HG03064 (cell line): ENCODE results near the gene PPFIA2.

Experiments used
- ATAC-seq: cut with Tn5 transposase; IDR thresholded peaks from one replicate; pipeline ENCODE4 v1.9.1; 2021; ENCODE audit warnings: low read depth; ENCODE audit not compliant: unreplicated experiment

PPFIA2 gene

DNA sequence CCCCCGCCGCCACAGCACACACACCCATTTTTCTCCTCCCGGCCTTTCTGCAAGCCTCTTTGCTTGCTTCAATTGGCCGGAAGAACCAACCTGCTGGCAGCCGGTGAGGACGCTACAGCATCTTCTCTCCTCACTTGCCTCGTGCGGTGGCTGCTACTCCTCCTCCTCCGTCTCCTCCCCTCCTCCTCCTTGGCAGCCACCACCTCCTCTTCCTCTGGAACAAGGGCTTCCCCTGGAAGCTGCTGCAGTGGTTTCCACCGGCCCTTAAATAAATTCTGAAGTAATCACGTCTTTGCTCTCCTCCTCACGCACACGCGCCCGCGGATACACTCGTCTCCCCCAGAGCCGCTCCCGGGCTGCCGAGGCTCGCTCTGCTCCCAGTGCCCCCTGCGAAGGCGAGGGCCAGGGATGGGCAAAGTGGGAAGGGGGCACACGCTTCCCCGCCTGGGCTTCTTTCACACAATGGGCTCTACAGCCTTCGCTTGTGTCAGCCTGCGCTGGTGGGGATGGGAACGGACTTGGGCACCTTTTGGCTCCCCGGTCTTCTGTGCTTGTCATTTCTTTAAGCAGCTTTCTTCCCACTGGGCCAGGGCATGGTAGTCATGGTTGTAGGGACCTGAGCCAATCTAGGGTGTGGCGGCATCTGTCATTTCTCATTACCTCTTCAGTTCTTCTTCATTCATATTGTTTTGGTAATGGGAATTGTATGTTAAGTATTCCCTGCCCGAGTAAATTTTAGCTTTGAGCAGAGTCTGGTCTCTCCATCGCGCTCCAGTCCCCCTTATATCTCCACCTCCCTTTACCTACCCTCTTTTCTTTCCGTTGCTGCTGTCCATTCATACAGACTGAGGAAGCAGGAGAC, at the start of gene PPFIA2:
PPFIA2 (minus strand) TSS at position 161 of the 862 bp plus-strand sequence.
- no peak for ATAC-seq

DNA sequence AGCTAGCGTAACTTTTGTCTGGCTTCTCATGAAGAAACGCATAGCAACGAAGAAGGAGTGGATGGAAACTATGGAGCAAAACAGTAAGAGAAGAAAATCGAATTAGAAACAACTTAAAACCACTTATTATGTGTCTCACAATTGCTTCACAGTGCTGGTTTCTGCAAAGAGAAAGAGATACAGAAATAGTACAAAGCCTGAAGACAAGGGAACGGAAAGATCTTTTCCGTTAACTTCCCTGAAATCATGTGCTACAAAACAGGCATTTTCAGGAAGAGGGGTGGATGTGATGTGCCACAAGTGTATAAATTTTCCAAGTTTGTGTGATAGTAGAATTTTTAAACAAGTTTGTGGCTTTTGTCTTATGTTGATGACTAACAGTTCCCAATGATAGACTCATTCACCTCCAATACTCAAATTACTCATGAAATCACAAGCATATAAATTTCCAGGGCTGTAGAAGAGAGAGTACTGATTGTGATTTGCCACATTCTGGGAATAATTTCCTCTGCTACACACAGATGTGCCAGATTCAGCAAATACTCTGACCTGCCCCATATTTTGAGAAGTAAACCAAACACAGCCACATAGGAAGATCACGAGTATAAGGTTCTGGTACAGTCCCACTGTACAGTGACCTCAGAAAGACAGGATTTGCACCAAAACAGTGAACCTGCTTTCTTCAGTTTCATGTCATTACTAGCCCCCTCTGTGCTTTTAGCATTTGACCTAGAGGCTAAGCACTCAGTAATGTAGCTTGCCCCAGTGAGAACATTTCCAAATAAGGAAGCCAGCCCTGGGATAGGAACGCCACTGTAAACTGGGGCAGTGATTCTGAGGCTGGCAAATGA, 41.4 kb upstream of the PPFIA2 start:
- no peak for ATAC-seq

- ATAC-seq = no peak
Measured at GRCh38 chr12:81798294-81798693, 39.1 kb upstream of the PPFIA2 start.

GRCh38 chr12:81797100-81797499, 38.0 kb upstream of the PPFIA2 start:
- no peak for ATAC-seq

GRCh38 chr12:81792666-81793065, 33.5 kb upstream of the PPFIA2 start:
- no peak for ATAC-seq

DNA sequence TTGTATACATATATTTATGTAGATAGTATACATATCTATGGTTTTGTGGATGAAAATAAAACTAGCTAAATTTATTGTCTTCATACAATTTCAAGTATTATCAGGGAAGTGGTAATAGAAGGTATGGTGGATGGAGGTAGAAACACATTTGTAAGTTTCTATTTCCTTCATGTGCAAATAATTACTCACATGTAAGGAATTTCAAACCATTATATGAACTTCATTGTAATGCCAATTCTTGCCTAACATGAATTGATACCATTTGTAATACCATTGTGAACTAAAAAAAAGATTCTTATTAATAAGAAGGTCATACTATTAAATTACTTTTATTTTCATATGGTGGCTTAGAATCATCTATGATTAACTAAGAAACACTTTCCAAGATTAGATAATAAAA, 20.1 kb upstream of the PPFIA2 start:
- no peak for ATAC-seq

- ATAC-seq = no peak
Measured at GRCh38 chr12:81778719-81779118, 19.6 kb upstream of the PPFIA2 start.

GRCh38 chr12:81758421-81759189, 545 bp downstream of the PPFIA2 start:
- no peak for ATAC-seq

GRCh38 chr12:81757731-81758365, 1.3 kb downstream of the PPFIA2 start:
- no peak for ATAC-seq

GRCh38 chr12:81729781-81730180, 29.4 kb downstream of the PPFIA2 start:
- no peak for ATAC-seq

DNA sequence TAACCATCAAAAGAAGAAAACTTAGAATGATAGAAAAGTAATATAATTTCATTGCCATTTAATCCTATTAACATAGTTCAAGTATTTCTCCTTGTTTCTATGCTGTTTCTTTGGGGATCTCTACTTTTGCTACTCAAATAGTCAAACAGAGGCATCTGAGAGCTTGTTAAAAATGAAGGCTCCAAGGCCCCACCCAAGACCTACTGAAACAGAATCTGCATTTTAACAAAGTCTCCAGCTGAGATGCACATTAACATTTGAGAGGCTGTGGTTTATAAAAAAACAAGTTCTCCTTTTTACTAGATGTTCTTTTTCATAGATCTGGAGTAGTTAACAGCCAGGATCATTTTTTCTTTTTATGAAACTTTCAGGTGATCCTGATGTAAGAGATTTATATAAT, 31.8 kb downstream of the PPFIA2 start:
- no peak for ATAC-seq

- no peak for ATAC-seq
Measured at GRCh38 chr12:81726634-81727033, 32.5 kb downstream of the PPFIA2 start.

DNA sequence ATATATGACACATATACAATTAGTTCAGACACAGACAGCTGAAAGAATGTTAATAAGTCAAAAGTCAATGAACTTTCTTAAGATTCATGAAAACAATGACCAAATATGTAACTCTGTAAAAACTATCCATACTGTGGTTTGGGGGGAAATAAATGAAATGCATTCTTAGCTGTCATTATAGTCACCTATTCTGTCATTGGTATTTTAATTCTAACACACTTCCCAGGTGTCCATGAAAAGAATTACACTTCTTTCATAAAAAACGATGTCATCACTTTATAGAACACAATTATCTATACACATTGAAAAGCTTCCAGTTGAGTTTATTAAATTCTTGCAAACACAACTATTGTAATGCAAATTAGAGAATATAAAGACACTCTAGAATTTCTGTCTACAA, 35.8 kb downstream of the PPFIA2 start:
- ATAC-seq = no peak

DNA sequence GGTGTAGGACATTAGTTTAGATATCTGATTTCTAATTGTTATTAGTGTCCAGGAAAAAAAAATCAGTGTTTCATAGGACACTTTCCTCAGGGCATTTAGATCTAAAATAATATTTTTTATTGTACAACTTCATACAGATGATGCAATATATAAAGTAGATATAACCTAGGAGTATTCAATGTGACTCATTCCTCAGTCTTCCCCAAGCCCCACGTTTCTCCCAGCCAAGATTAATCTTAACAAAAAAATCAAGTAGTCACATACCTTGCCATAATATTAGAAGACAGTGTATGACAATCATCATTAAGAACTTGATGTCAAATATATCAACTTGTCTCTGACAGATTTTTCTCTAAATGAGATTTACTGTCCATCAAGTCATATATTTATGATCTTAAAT, 37.1 kb downstream of the PPFIA2 start:
- ATAC-seq = no peak

GRCh38 chr12:81718616-81719015, 40.5 kb downstream of the PPFIA2 start:
- no peak for ATAC-seq

- ATAC-seq = no peak
Measured at GRCh38 chr12:81712536-81712935, 46.6 kb downstream of the PPFIA2 start.

GRCh38 chr12:81705586-81705985, 53.6 kb downstream of the PPFIA2 start:
- no peak for ATAC-seq

- ATAC-seq = no peak
Measured at GRCh38 chr12:81699551-81699950, 59.6 kb downstream of the PPFIA2 start.

GRCh38 chr12:81692008-81692407, 67.1 kb downstream of the PPFIA2 start:
- ATAC-seq = no peak

DNA sequence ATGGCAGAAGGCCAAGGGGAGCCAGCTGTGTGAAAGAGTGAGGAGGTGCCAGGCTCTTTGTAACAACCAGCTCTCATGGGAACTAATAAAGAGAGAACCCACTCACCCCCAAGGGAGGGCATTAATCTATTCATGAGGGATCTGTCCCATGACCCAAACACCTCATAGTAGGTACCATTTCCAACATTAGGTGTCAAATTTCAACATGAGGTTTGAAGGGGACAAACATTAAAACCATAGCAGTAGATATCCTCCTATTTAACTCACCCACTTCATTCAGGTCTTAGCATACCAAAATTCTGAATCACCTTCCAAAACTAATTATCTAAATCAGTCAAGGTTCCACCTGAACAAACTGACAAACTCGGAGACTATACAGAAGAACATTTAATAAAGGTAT, 75.3 kb downstream of the PPFIA2 start:
- no peak for ATAC-seq
